ENCODE data around the gene DYNC1I1.

DNA sequence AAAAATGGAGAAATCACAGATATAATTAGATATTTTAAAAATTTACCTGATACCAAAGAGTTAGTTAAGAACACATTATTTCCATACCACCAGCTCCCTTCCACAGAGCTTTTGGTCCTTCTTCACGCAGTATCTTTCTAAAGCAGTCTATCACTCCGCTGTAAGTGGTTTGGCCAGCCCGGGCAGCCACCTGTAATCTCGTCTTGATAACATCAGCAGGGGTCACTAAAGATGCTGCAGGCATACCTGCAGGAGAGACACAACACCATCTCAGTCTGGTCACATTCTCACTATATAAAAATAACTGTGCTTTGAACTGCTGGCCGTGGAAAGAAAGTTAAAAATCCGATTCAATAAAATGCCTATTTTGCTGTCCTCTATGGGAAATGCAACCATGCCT is 349.4 kb downstream of the DYNC1I1 start:
- TF ChIP-seq, protein P1, sequence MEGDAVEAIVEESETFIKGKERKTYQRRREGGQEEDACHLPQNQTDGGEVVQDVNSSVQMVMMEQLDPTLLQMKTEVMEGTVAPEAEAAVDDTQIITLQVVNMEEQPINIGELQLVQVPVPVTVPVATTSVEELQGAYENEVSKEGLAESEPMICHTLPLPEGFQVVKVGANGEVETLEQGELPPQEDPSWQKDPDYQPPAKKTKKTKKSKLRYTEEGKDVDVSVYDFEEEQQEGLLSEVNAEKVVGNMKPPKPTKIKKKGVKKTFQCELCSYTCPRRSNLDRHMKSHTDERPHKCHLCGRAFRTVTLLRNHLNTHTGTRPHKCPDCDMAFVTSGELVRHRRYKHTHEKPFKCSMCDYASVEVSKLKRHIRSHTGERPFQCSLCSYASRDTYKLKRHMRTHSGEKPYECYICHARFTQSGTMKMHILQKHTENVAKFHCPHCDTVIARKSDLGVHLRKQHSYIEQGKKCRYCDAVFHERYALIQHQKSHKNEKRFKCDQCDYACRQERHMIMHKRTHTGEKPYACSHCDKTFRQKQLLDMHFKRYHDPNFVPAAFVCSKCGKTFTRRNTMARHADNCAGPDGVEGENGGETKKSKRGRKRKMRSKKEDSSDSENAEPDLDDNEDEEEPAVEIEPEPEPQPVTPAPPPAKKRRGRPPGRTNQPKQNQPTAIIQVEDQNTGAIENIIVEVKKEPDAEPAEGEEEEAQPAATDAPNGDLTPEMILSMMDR (CRISPR knock-in tag; IDR thresholded peaks at IDR 0.05) = no peak
- no peak for TF ChIP-seq TCF7L2 (IDR thresholded peaks at IDR 0.05; ENCODE audit: low read depth, low read length)
- no peak for TF ChIP-seq SAP130 (CRISPR knock-in tag; IDR thresholded peaks at IDR 0.05; ENCODE audit: low read depth)
- TF ChIP-seq, protein P2, sequence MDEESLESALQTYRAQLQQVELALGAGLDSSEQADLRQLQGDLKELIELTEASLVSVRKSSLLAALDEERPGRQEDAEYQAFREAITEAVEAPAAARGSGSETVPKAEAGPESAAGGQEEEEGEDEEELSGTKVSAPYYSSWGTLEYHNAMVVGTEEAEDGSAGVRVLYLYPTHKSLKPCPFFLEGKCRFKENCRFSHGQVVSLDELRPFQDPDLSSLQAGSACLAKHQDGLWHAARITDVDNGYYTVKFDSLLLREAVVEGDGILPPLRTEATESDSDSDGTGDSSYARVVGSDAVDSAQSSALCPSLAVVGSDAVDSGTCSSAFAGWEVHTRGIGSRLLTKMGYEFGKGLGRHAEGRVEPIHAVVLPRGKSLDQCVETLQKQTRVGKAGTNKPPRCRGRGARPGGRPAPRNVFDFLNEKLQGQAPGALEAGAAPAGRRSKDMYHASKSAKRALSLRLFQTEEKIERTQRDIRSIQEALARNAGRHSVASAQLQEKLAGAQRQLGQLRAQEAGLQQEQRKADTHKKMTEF (CRISPR knock-in tag; IDR thresholded peaks at IDR 0.05) = no peak
- TF ChIP-seq, protein P3, sequence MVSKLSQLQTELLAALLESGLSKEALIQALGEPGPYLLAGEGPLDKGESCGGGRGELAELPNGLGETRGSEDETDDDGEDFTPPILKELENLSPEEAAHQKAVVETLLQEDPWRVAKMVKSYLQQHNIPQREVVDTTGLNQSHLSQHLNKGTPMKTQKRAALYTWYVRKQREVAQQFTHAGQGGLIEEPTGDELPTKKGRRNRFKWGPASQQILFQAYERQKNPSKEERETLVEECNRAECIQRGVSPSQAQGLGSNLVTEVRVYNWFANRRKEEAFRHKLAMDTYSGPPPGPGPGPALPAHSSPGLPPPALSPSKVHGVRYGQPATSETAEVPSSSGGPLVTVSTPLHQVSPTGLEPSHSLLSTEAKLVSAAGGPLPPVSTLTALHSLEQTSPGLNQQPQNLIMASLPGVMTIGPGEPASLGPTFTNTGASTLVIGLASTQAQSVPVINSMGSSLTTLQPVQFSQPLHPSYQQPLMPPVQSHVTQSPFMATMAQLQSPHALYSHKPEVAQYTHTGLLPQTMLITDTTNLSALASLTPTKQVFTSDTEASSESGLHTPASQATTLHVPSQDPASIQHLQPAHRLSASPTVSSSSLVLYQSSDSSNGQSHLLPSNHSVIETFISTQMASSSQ (IDR thresholded peaks at IDR 0.05; ENCODE audit: low read depth) = no peak
- TF ChIP-seq, protein P3 (CRISPR knock-in tag; IDR thresholded peaks at IDR 0.05; ENCODE audit: borderline replicate concordance) = no peak
- TF ChIP-seq, protein P4, sequence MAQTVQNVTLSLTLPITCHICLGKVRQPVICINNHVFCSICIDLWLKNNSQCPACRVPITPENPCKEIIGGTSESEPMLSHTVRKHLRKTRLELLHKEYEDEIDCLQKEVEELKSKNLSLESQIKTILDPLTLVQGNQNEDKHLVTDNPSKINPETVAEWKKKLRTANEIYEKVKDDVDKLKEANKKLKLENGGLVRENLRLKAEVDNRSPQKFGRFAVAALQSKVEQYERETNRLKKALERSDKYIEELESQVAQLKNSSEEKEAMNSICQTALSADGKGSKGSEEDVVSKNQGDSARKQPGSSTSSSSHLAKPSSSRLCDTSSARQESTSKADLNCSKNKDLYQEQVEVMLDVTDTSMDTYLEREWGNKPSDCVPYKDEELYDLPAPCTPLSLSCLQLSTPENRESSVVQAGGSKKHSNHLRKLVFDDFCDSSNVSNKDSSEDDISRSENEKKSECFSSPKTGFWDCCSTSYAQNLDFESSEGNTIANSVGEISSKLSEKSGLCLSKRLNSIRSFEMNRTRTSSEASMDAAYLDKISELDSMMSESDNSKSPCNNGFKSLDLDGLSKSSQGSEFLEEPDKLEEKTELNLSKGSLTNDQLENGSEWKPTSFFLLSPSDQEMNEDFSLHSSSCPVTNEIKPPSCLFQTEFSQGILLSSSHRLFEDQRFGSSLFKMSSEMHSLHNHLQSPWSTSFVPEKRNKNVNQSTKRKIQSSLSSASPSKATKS (CRISPR knock-in tag; IDR thresholded peaks at IDR 0.05) = no peak
- no peak for TF ChIP-seq EP300 (IDR thresholded peaks at IDR 0.05; ENCODE audit: low read depth in 2 of 2, low read length in 2 of 2)
- no peak for TF ChIP-seq EP300 (CRISPR knock-in tag; IDR thresholded peaks at IDR 0.05; ENCODE audit: borderline replicate concordance)
- no peak for TF ChIP-seq ZNF232 (CRISPR knock-in tag; IDR thresholded peaks at IDR 0.05; ENCODE audit: borderline replicate concordance)
- TF ChIP-seq CBX5 (CRISPR knock-in tag; IDR thresholded peaks at IDR 0.05; ENCODE audit: borderline replicate concordance) = no peak
- TF ChIP-seq SETDB1 (CRISPR knock-in tag; IDR thresholded peaks at IDR 0.05; ENCODE audit: borderline replicate concordance) = no peak
- no peak for TF ChIP-seq PAX8 (CRISPR knock-in tag; IDR thresholded peaks at IDR 0.05; ENCODE audit: borderline replicate concordance)
- TF ChIP-seq, protein P5, sequence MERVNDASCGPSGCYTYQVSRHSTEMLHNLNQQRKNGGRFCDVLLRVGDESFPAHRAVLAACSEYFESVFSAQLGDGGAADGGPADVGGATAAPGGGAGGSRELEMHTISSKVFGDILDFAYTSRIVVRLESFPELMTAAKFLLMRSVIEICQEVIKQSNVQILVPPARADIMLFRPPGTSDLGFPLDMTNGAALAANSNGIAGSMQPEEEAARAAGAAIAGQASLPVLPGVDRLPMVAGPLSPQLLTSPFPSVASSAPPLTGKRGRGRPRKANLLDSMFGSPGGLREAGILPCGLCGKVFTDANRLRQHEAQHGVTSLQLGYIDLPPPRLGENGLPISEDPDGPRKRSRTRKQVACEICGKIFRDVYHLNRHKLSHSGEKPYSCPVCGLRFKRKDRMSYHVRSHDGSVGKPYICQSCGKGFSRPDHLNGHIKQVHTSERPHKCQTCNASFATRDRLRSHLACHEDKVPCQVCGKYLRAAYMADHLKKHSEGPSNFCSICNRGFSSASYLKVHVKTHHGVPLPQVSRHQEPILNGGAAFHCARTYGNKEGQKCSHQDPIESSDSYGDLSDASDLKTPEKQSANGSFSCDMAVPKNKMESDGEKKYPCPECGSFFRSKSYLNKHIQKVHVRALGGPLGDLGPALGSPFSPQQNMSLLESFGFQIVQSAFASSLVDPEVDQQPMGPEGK (CRISPR knock-in tag; IDR thresholded peaks at IDR 0.05) = no peak
- TF ChIP-seq POLR2AphosphoS5 (IDR thresholded peaks at IDR 0.05; ENCODE audit: low read depth, low read length) = no peak
- TF ChIP-seq, protein P6, sequence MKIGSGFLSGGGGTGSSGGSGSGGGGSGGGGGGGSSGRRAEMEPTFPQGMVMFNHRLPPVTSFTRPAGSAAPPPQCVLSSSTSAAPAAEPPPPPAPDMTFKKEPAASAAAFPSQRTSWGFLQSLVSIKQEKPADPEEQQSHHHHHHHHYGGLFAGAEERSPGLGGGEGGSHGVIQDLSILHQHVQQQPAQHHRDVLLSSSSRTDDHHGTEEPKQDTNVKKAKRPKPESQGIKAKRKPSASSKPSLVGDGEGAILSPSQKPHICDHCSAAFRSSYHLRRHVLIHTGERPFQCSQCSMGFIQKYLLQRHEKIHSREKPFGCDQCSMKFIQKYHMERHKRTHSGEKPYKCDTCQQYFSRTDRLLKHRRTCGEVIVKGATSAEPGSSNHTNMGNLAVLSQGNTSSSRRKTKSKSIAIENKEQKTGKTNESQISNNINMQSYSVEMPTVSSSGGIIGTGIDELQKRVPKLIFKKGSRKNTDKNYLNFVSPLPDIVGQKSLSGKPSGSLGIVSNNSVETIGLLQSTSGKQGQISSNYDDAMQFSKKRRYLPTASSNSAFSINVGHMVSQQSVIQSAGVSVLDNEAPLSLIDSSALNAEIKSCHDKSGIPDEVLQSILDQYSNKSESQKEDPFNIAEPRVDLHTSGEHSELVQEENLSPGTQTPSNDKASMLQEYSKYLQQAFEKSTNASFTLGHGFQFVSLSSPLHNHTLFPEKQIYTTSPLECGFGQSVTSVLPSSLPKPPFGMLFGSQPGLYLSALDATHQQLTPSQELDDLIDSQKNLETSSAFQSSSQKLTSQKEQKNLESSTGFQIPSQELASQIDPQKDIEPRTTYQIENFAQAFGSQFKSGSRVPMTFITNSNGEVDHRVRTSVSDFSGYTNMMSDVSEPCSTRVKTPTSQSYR (CRISPR knock-in tag; IDR thresholded peaks at IDR 0.05; ENCODE audit: borderline replicate concordance) = no peak

Measured in HepG2 (cell line).